GM12878 (cell line): ENCODE measurements around the gene NAGK.
"Not testable (repeated sequence)": the region's sequence is repeated elsewhere in the genome, so short reads cannot be mapped to it uniquely, and the experiment has no call there.

Experiments
- BMI1 ChIP-seq: fragments of 450-650 bp; IDR thresholded peaks from 2 replicates; pipeline ENCODE4 v1.6.1; 2016; ENCODE audit warnings: mild to moderate bottlenecking, moderate library complexity, borderline replicate concordance
- FOXM1 ChIP-seq: IDR thresholded peaks from 2 replicates; pipeline ENCODE4 v1.6.1; 2012; ENCODE audit warnings: low read depth, mild to moderate bottlenecking, inconsistent platforms, low read length, moderate library complexity
- HDAC2 ChIP-seq: fragments of 200-600 bp; sonication (generic); IDR thresholded peaks from 2 replicates; pipeline ENCODE4 v1.6.1; 2017
- NFYB ChIP-seq: IDR thresholded peaks from 2 replicates; pipeline ENCODE4 v1.6.1; 2011; ENCODE audit warnings: low read depth, mild to moderate bottlenecking, low read length, improper control_type of control experiment, moderate library complexity; ENCODE audit not compliant: insufficient read depth
- TF ChIP-seq, protein P1 (sequence below), 3 experiments: IDR thresholded peaks in 2 of 3; conservative IDR thresholded peaks in 1 of 3; 2 replicates each; pipeline ENCODE4 v1.5.1; 2011; ENCODE audit warnings: low read depth in 3 of 3, low read length in 3 of 3, mild to moderate bottlenecking in 3 of 3, control low read depth in 2 of 3, moderate library complexity in 2 of 3, inconsistent platforms in 1 of 3, mixed read lengths in 1 of 3; ENCODE audit not compliant: control insufficient read depth in 2 of 3, insufficient read depth in 1 of 3; ENCODE audit errors: extremely low read depth in 1 of 3
- TF ChIP-seq, protein P2 (sequence below): IDR thresholded peaks from 2 replicates; pipeline ENCODE4 v1.6.1; 2011; ENCODE audit warnings: low read depth, mild to moderate bottlenecking, low read length, moderate library complexity, borderline replicate concordance; ENCODE audit errors: extremely low read depth

DNA sequence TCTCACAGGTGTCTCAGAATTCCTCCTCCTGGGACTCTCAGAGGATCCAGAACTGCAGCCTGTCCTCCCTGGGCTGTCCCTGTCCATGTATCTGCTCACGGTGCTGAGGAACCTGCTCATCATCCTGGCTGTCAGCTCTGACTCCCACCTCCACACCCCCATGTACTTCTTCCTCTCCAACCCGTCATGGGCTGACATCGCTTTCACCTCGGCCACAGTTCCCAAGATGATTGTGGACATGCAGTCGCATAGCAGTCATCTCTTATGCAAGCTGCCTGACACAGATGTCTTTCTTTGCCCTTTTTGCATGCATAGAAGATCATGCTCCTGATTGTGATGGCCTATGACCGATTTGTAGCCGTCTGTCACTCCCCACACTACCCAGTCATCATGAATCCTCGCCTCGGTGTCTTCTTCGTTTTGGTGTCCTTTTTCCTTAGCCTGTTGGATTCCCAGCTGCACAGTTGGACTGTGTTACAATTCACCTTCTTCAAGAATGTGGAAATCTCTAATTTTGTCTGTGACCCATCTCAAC is 13.2 kb upstream of the NAGK start:
- TF ChIP-seq HDAC2, BMI1, NFYB, FOXM1: not testable (repeated sequence)
- TF ChIP-seq, protein P1, sequence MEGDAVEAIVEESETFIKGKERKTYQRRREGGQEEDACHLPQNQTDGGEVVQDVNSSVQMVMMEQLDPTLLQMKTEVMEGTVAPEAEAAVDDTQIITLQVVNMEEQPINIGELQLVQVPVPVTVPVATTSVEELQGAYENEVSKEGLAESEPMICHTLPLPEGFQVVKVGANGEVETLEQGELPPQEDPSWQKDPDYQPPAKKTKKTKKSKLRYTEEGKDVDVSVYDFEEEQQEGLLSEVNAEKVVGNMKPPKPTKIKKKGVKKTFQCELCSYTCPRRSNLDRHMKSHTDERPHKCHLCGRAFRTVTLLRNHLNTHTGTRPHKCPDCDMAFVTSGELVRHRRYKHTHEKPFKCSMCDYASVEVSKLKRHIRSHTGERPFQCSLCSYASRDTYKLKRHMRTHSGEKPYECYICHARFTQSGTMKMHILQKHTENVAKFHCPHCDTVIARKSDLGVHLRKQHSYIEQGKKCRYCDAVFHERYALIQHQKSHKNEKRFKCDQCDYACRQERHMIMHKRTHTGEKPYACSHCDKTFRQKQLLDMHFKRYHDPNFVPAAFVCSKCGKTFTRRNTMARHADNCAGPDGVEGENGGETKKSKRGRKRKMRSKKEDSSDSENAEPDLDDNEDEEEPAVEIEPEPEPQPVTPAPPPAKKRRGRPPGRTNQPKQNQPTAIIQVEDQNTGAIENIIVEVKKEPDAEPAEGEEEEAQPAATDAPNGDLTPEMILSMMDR (IDR thresholded peaks at IDR 0.05 in 2 of 3, conservative IDR thresholded peaks at IDR 0.05 in 1 of 3; ENCODE audit: control insufficient read depth in 2 of 3, extremely low read depth in 1 of 3, insufficient read depth in 1 of 3, low read depth in 3 of 3, low read length in 3 of 3) = not testable (repeated sequence)
- TF ChIP-seq, protein P2, sequence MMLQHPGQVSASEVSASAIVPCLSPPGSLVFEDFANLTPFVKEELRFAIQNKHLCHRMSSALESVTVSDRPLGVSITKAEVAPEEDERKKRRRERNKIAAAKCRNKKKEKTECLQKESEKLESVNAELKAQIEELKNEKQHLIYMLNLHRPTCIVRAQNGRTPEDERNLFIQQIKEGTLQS = not testable (repeated sequence)
